Esophagus muscularis mucosa (tissue), 4 donors: Measurements from ENCODE around the gene ATP4B.

Experiments used
- CTCF ChIP-seq, 3 experiments: fragments of 200-600 bp in 2 of 3; fragments of 450-650 bp in 1 of 3; sonication (generic) in 2 of 3; IDR thresholded peaks; one replicate each; pipeline ENCODE4 v1.5.1; 2017 to 2019; ENCODE audit warnings: antibody characterized with exemption in 3 of 3, mild to moderate bottlenecking in 2 of 3, moderate library complexity in 1 of 3
- EP300 ChIP-seq: sonication (generic); formaldehyde crosslinking; IDR thresholded peaks from one replicate; pipeline ENCODE4 v1.6.1; 2017; ENCODE audit warnings: antibody characterized with exemption
- POLR2A ChIP-seq: fragments of 450-650 bp; IDR thresholded peaks from one replicate; pipeline ENCODE4 v1.6.1; 2017; ENCODE audit warnings: antibody characterized with exemption, moderate library complexity, mild to moderate bottlenecking, low read depth
- POLR2AphosphoS5 ChIP-seq, 2 donors: sonication (generic); formaldehyde crosslinking; IDR thresholded peaks; one replicate each; pipeline ENCODE4 v1.6.1; 2017; ENCODE audit warnings: antibody characterized with exemption in 2 of 2

GRCh38 chr13:113646921-113647340 is 11.1 kb downstream of the ATP4B start:
- no peak for TF ChIP-seq CTCF (IDR thresholded peaks at IDR 0.05)
- TF ChIP-seq EP300, result no peak
- no peak for TF ChIP-seq POLR2A
- no peak for TF ChIP-seq POLR2AphosphoS5 (IDR thresholded peaks at IDR 0.05)
